KMS-11 (cell line): Measurements from ENCODE around the gene PPARGC1A.

Experiments
- H2AFZ ChIP-seq: fragments of 200-600 bp; sonication (generic); 2 replicates; pipeline ENCODE4 v1.6.1; 2016; ENCODE audit warnings: antibody characterized with exemption, mixed run types, low read depth
- H3K27ac ChIP-seq: fragments of 200-600 bp; sonication (generic); 2 replicates; pipeline ENCODE4 v1.6.1; 2016; ENCODE audit warnings: mild to moderate bottlenecking, mixed run types
- H3K27me3 ChIP-seq: fragments of 200-600 bp; sonication (generic); 2 replicates; pipeline ENCODE4 v1.6.1; 2017; ENCODE audit warnings: mild to moderate bottlenecking, low read depth, mixed run types, moderate library complexity; ENCODE audit not compliant: insufficient read depth
- H3K36me3 ChIP-seq: fragments of 200-600 bp; sonication (generic); 2 replicates; pipeline ENCODE4 v1.6.1; 2017; ENCODE audit warnings: mild to moderate bottlenecking, mixed run types; ENCODE audit not compliant: insufficient read depth
- H3K4me1 ChIP-seq: fragments of 200-600 bp; sonication (generic); 2 replicates; pipeline ENCODE4 v1.6.1; 2016; ENCODE audit warnings: mild to moderate bottlenecking, low read depth, mixed run types; ENCODE audit not compliant: poor library complexity, severe bottlenecking
- H3K4me2 ChIP-seq: fragments of 200-600 bp; sonication (generic); 2 replicates; pipeline ENCODE4 v1.7.0; 2016; ENCODE audit warnings: mild to moderate bottlenecking, mixed run types
- H3K4me3 ChIP-seq: fragments of 200-600 bp; sonication (generic); IDR thresholded peaks from 2 replicates; pipeline ENCODE4 v1.6.1; 2017; ENCODE audit warnings: low read depth, low read length, mixed read lengths; ENCODE audit not compliant: insufficient read depth
- H3K79me2 ChIP-seq: fragments of 200-600 bp; sonication (generic); 2 replicates; pipeline ENCODE4 v1.6.1; 2016; ENCODE audit warnings: low read depth, mixed run types; ENCODE audit not compliant: insufficient read depth
- H3K9ac ChIP-seq: fragments of 200-600 bp; sonication (generic); 2 replicates; pipeline ENCODE4 v1.6.1; 2016; ENCODE audit warnings: mild to moderate bottlenecking, mixed run types
- H4K20me1 ChIP-seq: fragments of 200-600 bp; sonication (generic); 2 replicates; pipeline ENCODE4 v1.6.1; 2016; ENCODE audit warnings: mild to moderate bottlenecking, mixed run types; ENCODE audit not compliant: insufficient read depth
- TF ChIP-seq, protein P1 (sequence below): fragments of 200-600 bp; sonication (generic); conservative IDR thresholded peaks from 2 replicates; pipeline ENCODE4 v1.6.1; 2017; ENCODE audit warnings: low read depth, mild to moderate bottlenecking, antibody characterized with exemption, low read length, moderate library complexity, mixed read lengths

PPARGC1A gene

DNA sequence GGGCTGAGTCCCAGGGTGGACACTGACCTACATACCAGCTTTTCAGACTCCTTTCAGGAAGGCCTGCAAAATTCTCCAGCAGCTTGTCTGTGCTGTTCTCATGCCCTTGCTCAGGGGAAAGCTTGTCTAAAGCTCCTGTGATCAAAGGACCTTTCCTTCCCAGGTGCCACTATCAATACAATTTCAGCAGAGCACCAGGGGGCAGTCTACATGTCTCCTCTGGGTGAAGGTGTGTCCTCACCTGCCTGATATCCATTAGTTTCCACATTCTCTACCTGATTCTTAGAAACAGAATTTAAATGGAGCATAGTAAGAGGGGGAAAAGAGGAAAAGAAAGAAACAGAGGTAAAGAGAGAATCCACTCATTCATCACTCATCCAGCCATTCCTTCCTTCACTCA is 114.2 kb downstream of the PPARGC1A start:
- Histone ChIP-seq H3K36me3 (no peaks in the 10 kb centered on the region), H3K9ac (no peak overlapping the region), H3K27ac (no peak overlapping the region), H3K4me3 (no peak overlapping the region), H3K4me1 (no peaks in the 10 kb centered on the region), H3K4me2 (no peak overlapping the region), H4K20me1 (no peaks in the 10 kb centered on the region), H3K27me3 (no peaks in the 10 kb centered on the region), H2AFZ (no peak overlapping the region), H3K79me2 (no peaks in the 10 kb centered on the region)
- TF ChIP-seq, protein P1, sequence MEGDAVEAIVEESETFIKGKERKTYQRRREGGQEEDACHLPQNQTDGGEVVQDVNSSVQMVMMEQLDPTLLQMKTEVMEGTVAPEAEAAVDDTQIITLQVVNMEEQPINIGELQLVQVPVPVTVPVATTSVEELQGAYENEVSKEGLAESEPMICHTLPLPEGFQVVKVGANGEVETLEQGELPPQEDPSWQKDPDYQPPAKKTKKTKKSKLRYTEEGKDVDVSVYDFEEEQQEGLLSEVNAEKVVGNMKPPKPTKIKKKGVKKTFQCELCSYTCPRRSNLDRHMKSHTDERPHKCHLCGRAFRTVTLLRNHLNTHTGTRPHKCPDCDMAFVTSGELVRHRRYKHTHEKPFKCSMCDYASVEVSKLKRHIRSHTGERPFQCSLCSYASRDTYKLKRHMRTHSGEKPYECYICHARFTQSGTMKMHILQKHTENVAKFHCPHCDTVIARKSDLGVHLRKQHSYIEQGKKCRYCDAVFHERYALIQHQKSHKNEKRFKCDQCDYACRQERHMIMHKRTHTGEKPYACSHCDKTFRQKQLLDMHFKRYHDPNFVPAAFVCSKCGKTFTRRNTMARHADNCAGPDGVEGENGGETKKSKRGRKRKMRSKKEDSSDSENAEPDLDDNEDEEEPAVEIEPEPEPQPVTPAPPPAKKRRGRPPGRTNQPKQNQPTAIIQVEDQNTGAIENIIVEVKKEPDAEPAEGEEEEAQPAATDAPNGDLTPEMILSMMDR = 0 out of 2 replicates have a peak, but pooled peaks have one; percentile 11

DNA sequence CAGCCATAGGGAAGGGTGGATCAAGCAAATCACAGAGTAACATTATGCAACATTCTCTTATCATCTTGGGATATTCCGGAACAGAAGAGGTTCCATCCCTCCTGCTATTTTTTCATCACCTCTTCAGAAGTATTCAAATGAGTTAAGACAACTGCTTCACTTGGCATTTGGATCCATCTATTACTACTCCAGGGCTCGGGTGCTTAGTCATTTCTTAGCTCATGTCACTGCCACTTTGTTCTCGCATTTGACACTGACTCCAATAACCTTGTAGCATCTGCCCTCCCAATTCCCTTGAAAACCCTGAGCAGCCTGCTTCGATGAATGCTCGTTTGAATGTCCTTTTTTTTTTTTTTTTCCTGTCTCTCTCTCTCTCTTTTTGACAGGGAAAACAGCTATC is 114.9 kb downstream of the PPARGC1A start:
- no peak overlapping the region for H3K9ac ChIP-seq
- no peak overlapping the region for H3K4me2 ChIP-seq
- peaks cover 5% of the 10 kb centered on the region for H3K4me1 ChIP-seq
- TF ChIP-seq, protein P1 = no peak
- H3K79me2 ChIP-seq = no peaks in the 10 kb centered on the region
- H3K4me3 ChIP-seq = no peak overlapping the region
- H3K27me3 ChIP-seq = no peaks in the 10 kb centered on the region
- no peak overlapping the region for H3K27ac ChIP-seq
- H3K36me3 ChIP-seq = no peaks in the 10 kb centered on the region
- no peak overlapping the region for H2AFZ ChIP-seq
- no peaks in the 10 kb centered on the region for H4K20me1 ChIP-seq

DNA sequence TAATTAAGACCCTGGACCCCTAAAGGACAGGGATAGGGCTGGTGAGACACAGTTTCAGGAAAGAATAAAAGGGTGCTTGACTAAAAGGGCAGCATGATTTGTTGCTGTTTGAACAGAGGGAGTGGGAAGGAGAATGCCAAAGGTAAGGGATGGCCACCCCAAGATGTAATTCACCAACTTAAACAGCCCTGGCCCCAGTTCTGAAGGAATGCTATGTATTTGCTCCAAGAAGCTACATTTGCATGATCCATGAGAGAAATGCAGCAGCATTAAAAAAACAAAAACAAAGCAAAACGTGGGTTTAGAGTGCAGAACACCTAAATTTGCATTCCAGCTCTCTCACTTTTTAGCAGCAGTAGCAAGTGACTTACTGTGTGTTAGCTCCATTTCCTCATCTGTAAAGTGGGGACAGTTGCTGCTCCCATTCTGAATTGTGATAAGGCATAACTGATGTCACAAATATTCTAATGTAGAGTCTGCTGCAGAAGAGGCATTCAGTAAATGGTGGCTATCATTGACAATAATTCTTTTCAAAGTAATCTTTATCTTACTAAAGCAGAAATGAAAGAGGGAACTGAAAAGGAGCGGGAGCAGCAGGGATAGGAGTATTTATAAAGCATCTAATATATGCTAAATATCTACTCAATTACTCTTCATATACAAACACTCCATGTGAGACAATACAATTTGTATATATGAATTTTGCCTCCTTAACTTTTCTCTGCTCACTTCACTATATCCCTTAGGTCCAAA is 115.8 kb downstream of the PPARGC1A start:
- Histone ChIP-seq H3K27ac (no peak overlapping the region), H3K9ac (no peak overlapping the region), H3K4me3 (no peak overlapping the region), H3K4me2 (no peak overlapping the region), H3K79me2 (no peaks in the 10 kb centered on the region), H2AFZ (no peak overlapping the region), H3K36me3 (no peaks in the 10 kb centered on the region), H3K4me1 (peaks cover 7% of the 10 kb centered on the region), H3K27me3 (no peaks in the 10 kb centered on the region), H4K20me1 (no peaks in the 10 kb centered on the region)
- TF ChIP-seq, protein P1 = no peak

DNA sequence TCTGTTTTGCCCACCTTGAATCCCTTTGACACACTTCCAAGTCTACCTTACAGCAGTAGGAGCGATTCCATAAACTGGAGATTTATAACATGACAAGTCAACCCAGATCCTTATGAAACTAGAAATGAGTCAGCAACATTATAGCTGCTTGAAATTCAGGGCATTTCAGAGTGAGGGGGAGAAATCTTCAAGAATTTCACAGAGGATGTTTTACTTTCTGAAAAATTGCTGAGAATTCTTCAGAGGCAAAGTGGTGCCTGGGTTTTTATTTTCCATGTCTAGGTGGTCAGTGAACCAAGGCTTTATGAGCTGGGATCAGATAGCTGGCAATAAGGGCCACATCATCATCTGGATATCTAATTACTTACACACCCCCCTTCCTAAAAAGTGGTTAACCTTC is 119.8 kb downstream of the PPARGC1A start:
- H3K27me3 ChIP-seq = no peaks in the 10 kb centered on the region
- peaks cover 13% of the 10 kb centered on the region for H3K4me1 ChIP-seq
- no peak overlapping the region for H3K4me3 ChIP-seq
- H3K36me3 ChIP-seq = no peaks in the 10 kb centered on the region
- H2AFZ ChIP-seq = no peak overlapping the region
- no peaks in the 10 kb centered on the region for H3K79me2 ChIP-seq
- H3K27ac ChIP-seq = no peak overlapping the region
- no peak overlapping the region for H3K9ac ChIP-seq
- H4K20me1 ChIP-seq = no peaks in the 10 kb centered on the region
- no peak overlapping the region for H3K4me2 ChIP-seq
- TF ChIP-seq, protein P1 = no peak
